HepG2 (cell line): Measurements from ENCODE around the gene ATP6V0A1. TPM values are rescaled to one million over a fixed set of nuclear protein-coding genes. Genes with fewer than 3 reads are reported as not detected.

Source experiments
- IRF2 ChIP-seq: IDR thresholded peaks from 2 replicates; pipeline ENCODE4 v1.6.1; 2018; ENCODE audit warnings: missing genetic modification reagents, missing compliant biosample characterization
- MTF2 ChIP-seq: sonication (generic); formaldehyde crosslinking; IDR thresholded peaks from 2 replicates; pipeline ENCODE4 v1.5.0; 2020; ENCODE audit warnings: missing genetic modification reagents, borderline replicate concordance
- RBAK ChIP-seq: sonication (generic); formaldehyde crosslinking; IDR thresholded peaks from 2 replicates; pipeline ENCODE4 v1.5.1; 2020; ENCODE audit warnings: mild to moderate bottlenecking, missing genetic modification reagents
- SNAPC2 ChIP-seq: sonication (generic); formaldehyde crosslinking; IDR thresholded peaks from 2 replicates; pipeline ENCODE4 v1.8.1; 2022; ENCODE audit warnings: mild to moderate bottlenecking, missing genetic modification reagents
- TRIM24 ChIP-seq: sonication (generic); formaldehyde crosslinking; IDR thresholded peaks from 2 replicates; pipeline ENCODE4 v1.8.0; 2022; ENCODE audit warnings: mild to moderate bottlenecking, missing genetic modification reagents
- ZNF101 ChIP-seq: sonication (generic); formaldehyde crosslinking; IDR thresholded peaks from 2 replicates; pipeline ENCODE4 v1.4.0; 2020; ENCODE audit warnings: mild to moderate bottlenecking, low read depth, missing genetic modification reagents, borderline replicate concordance
- ZNF20 ChIP-seq: sonication (generic); formaldehyde crosslinking; IDR thresholded peaks from 2 replicates; pipeline ENCODE4 v1.4.0; 2020; ENCODE audit warnings: mild to moderate bottlenecking, moderate library complexity, missing genetic modification reagents
- ZNF251 ChIP-seq: sonication (generic); formaldehyde crosslinking; IDR thresholded peaks from 2 replicates; pipeline ENCODE4 v1.9.0; 2021; ENCODE audit warnings: mild to moderate bottlenecking, missing genetic modification reagents
- ZNF614 ChIP-seq: IDR thresholded peaks from 2 replicates; pipeline ENCODE4 v1.6.1; 2018; ENCODE audit warnings: missing biosample characterization, missing genetic modification reagents, inconsistent platforms, borderline replicate concordance
- ZNF652 ChIP-seq: IDR thresholded peaks from 2 replicates; pipeline ENCODE4 v1.6.1; 2016; ENCODE audit warnings: low read depth, borderline replicate concordance
- ZNF746 ChIP-seq: sonication (generic); formaldehyde crosslinking; IDR thresholded peaks from 2 replicates; pipeline ENCODE4 v1.8.0; 2022; ENCODE audit warnings: mild to moderate bottlenecking, missing genetic modification reagents
- polyA plus RNA-seq, 8 experiments: library from polyadenylated mRNA; depleted of rRNA in 3 of 8; stranded (reverse) in 7 of 8; unstranded in 1 of 8; fragments of >200 nt; fragmentation: Illumina TruSeq in 4 of 8; extraction: Trizol in 4 of 8; gene quantifications; 2 replicates each; pipeline versions ENCODE4 v1.2.1 to v1.2.3, GENCODE V29; 2011 to 2016; ENCODE audit warnings: low read depth in 4 of 8, missing spikeins in 1 of 8, mixed read lengths in 1 of 8; ENCODE audit not compliant: insufficient read depth in 1 of 8
- total RNA-seq, 5 experiments: library from RNA; depleted of rRNA; stranded (reverse); fragments of >200 nt; fragmentation: Illumina TruSeq; extraction: Trizol; gene quantifications; 2 replicates each; pipeline ENCODE4 v1.2.3, GENCODE V29; 2016; ENCODE audit warnings: low read depth in 1 of 5
- TF ChIP-seq, protein P1 (sequence below): sonication (generic); formaldehyde crosslinking; IDR thresholded peaks from 2 replicates; pipeline ENCODE4 v1.4.0; 2020; ENCODE audit warnings: missing genetic modification reagents
- TF ChIP-seq, protein P2 (sequence below): IDR thresholded peaks from 2 replicates; pipeline ENCODE4 v1.6.1; 2016; ENCODE audit warnings: control low read depth
- TF ChIP-seq, protein P3 (sequence below): sonication (generic); formaldehyde crosslinking; IDR thresholded peaks from 2 replicates; pipeline ENCODE4 v1.4.0; 2020; ENCODE audit warnings: mild to moderate bottlenecking, missing genetic modification reagents
- TF ChIP-seq, protein P4 (sequence below): sonication (generic); formaldehyde crosslinking; IDR thresholded peaks from one replicate; pipeline ENCODE4 v1.5.1; 2020; ENCODE audit warnings: mild to moderate bottlenecking, missing genetic modification reagents; ENCODE audit errors: not compliant biosample characterization
- TF ChIP-seq, protein P5 (sequence below): IDR thresholded peaks from 2 replicates; pipeline ENCODE4 v1.6.1; 2016; ENCODE audit warnings: missing genetic modification reagents, missing compliant biosample characterization

ATP6V0A1 gene
- total and polyA plus RNA-seq, 2 of the 13 experiments (the other 11 are each of a cell fraction or from before 2014, with no cell fraction given): 27.9 to 54.1 TPM

DNA sequence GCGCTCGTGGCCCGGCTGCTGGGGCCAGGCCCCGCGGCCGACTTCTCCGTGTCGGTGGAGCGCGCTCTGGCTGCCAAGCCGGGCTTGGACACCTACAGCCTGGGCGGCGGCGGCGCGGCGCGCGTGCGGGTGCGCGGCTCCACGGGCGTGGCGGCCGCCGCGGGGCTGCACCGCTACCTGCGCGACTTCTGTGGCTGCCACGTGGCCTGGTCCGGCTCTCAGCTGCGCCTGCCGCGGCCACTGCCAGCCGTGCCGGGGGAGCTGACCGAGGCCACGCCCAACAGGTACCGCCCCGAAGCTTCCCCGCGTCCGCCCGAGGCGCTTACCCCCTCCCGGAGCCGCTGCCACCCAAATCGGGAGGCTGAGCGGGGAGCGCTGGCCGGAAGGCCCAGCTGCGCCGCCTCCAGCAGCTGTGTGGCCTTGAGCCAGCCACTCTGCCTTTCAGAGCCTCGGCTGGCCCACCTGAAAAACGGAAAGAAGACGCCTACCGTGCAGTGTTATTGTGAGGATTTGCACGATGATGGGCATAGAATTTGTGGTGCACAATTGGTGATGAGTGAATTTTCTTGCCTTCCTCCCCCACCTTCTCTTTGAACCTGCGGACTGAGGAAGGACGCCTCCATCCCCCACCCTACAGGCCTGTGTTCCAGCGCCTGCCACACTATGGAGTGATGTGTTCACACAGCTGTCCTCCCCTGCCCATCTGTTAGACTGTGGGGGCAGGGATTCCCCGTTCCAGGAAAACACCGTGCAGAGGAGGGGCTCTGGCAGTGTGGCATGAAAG is 77.9 kb downstream of the ATP6V0A1 start (continued):
- TF ChIP-seq, protein P1, sequence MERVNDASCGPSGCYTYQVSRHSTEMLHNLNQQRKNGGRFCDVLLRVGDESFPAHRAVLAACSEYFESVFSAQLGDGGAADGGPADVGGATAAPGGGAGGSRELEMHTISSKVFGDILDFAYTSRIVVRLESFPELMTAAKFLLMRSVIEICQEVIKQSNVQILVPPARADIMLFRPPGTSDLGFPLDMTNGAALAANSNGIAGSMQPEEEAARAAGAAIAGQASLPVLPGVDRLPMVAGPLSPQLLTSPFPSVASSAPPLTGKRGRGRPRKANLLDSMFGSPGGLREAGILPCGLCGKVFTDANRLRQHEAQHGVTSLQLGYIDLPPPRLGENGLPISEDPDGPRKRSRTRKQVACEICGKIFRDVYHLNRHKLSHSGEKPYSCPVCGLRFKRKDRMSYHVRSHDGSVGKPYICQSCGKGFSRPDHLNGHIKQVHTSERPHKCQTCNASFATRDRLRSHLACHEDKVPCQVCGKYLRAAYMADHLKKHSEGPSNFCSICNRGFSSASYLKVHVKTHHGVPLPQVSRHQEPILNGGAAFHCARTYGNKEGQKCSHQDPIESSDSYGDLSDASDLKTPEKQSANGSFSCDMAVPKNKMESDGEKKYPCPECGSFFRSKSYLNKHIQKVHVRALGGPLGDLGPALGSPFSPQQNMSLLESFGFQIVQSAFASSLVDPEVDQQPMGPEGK (CRISPR knock-in tag): peak; percentile 95
- TF ChIP-seq, protein P2, sequence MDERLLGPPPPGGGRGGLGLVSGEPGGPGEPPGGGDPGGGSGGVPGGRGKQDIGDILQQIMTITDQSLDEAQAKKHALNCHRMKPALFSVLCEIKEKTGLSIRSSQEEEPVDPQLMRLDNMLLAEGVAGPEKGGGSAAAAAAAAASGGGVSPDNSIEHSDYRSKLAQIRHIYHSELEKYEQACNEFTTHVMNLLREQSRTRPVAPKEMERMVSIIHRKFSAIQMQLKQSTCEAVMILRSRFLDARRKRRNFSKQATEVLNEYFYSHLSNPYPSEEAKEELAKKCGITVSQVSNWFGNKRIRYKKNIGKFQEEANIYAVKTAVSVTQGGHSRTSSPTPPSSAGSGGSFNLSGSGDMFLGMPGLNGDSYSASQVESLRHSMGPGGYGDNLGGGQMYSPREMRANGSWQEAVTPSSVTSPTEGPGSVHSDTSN (CRISPR knock-in tag): no peak
- TF ChIP-seq RBAK (CRISPR knock-in tag) (no peak), ZNF614 (CRISPR knock-in tag) (peak; percentile 95), SNAPC2 (CRISPR knock-in tag) (peak; percentile 46; the same call in 1 of the 2 replicates), ZNF746 (CRISPR knock-in tag) (peak; percentile 72), IRF2 (CRISPR knock-in tag) (peak; percentile 76; the same call in 1 of the 2 replicates), MTF2 (CRISPR knock-in tag) (no peak), ZNF652 (CRISPR knock-in tag) (no peak), TRIM24 (CRISPR knock-in tag) (no peak), ZNF20 (no peak), ZNF101 (CRISPR knock-in tag) (no peak), ZNF251 (CRISPR knock-in tag) (no peak)
- TF ChIP-seq, protein P3, sequence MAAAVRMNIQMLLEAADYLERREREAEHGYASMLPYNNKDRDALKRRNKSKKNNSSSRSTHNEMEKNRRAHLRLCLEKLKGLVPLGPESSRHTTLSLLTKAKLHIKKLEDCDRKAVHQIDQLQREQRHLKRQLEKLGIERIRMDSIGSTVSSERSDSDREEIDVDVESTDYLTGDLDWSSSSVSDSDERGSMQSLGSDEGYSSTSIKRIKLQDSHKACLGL (CRISPR knock-in tag): peak; percentile 51; the same call in 1 of the 2 replicates
- TF ChIP-seq, protein P4, sequence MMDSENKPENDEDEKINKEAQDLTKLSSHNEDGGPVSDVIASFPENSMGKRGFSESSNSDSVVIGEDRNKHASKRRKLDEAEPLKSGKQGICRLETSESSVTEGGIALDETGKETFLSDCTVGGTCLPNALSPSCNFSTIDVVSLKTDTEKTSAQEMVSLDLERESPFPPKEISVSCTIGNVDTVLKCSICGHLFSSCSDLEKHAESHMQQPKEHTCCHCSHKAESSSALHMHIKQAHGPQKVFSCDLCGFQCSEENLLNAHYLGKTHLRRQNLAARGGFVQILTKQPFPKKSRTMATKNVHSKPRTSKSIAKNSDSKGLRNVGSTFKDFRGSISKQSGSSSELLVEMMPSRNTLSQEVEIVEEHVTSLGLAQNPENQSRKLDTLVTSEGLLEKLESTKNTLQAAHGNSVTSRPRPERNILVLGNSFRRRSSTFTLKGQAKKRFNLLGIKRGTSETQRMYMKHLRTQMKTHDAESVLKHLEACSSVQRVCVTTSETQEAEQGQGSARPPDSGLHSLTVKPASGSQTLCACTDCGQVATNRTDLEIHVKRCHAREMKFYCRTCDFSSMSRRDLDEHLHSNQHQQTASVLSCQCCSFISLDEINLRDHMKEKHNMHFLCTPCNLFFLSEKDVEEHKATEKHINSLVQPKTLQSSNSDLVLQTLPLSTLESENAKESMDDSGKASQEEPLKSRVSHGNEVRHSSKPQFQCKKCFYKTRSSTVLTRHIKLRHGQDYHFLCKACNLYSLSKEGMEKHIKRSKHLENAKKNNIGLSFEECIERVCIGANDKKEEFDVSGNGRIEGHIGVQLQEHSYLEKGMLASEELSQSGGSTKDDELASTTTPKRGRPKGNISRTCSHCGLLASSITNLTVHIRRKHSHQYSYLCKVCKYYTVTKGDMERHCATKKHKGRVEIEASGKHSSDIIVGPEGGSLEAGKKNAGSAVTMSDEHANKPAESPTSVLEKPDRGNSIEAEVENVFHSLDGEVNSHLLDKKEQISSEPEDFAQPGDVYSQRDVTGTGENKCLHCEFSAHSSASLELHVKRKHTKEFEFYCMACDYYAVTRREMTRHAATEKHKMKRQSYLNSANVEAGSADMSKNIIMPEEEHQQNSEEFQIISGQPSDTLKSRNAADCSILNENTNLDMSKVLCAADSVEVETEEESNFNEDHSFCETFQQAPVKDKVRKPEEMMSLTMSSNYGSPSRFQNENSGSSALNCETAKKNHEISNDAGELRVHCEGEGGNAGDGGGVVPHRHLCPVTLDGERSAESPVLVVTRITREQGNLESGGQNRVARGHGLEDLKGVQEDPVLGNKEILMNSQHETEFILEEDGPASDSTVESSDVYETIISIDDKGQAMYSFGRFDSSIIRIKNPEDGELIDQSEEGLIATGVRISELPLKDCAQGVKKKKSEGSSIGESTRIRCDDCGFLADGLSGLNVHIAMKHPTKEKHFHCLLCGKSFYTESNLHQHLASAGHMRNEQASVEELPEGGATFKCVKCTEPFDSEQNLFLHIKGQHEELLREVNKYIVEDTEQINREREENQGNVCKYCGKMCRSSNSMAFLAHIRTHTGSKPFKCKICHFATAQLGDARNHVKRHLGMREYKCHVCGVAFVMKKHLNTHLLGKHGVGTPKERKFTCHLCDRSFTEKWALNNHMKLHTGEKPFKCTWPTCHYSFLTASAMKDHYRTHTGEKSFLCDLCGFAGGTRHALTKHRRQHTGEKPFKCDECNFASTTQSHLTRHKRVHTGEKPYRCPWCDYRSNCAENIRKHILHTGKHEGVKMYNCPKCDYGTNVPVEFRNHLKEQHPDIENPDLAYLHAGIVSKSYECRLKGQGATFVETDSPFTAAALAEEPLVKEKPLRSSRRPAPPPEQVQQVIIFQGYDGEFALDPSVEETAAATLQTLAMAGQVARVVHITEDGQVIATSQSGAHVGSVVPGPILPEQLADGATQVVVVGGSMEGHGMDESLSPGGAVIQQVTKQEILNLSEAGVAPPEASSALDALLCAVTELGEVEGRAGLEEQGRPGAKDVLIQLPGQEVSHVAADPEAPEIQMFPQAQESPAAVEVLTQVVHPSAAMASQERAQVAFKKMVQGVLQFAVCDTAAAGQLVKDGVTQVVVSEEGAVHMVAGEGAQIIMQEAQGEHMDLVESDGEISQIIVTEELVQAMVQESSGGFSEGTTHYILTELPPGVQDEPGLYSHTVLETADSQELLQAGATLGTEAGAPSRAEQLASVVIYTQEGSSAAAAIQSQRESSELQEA (CRISPR knock-in tag): peak; percentile 52
- TF ChIP-seq, protein P5, sequence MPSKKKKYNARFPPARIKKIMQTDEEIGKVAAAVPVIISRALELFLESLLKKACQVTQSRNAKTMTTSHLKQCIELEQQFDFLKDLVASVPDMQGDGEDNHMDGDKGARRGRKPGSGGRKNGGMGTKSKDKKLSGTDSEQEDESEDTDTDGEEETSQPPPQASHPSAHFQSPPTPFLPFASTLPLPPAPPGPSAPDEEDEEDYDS: peak; percentile 83
